Uterine smooth muscle cell (primary cell): ENCODE data around the gene ERICH2. TPM values are rescaled to one million over a fixed set of nuclear protein-coding genes. Genes with fewer than 3 reads are reported as not detected.

ENCODE experiments used
- total RNA-seq: library from RNA; depleted of rRNA; stranded (reverse); fragments of >200 nt; gene quantifications from 2 replicates; pipeline ENCODE4 v1.2.3, GENCODE V29; 2014

The ERICH2 gene
- total RNA-seq, result 0.33 and 1.6 TPM in 2 replicates

GRCh38 chr2:170770008-170770605, at the start of gene ERICH2:
TSS of gene ERICH2 (plus strand) at chr2:170770378. CDS start at chr2:170770682, 304 bp downstream.

GRCh38 chr2:170816504-170817092, 46.4 kb downstream of the ERICH2 start, which contains the start of gene GAD1:
TSS of gene GAD1 (plus strand) at chr2:170816887. CDS start at chr2:170818592, 1,705 bp downstream.

Other genes starting within 250 kb of the ERICH2 start
- gene SP5, start 55.0 kb upstream of the ERICH2 start, total RNA-seq, result not detected in 2 replicates
- not detected in 2 replicates for gene GAD1, start 46.5 kb downstream of the ERICH2 start, total RNA-seq
- 36.2 and 39.0 TPM in 2 replicates for gene GORASP2, start 158.9 kb downstream of the ERICH2 start, total RNA-seq